Cerebellar nuclear complex (tissue), 1 donor: Measurements from ENCODE around the gene FIZ1.

ENCODE experiments used
- DNase-seq, 2 experiments: peaks; one replicate each; lab custom pipeline; 2025; lab: John Stamatoyannopoulos, UW

FIZ1 gene

DNA sequence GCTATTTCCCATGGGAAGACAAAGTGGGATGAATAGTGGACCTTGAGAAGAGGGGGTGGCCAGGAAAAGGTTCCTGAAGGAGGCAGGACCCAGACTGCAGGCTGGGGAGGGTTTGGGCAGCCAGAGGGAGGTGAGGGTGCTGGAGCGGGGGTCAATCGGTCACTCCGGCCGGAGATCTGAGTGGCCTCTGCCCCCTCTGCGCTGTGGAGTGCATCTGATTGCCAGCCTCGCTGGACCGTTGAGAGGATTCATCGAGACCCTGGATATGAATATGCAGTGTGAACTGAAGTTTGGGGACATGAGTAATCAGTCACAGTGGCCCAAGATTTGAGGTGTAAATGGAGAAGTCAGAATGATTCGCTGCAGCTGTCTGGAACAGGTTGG lies 36.0 kb upstream of the FIZ1 start:
- no peak for DNase-seq

GRCh38 chr19:55633861-55634260 lies 34.5 kb upstream of the FIZ1 start:
- DNase-seq, result no peak

GRCh38 chr19:55632463-55632834 lies 33.1 kb upstream of the FIZ1 start:
- peak in 1 of 2 experiments; percentile 75 for DNase-seq

DNA sequence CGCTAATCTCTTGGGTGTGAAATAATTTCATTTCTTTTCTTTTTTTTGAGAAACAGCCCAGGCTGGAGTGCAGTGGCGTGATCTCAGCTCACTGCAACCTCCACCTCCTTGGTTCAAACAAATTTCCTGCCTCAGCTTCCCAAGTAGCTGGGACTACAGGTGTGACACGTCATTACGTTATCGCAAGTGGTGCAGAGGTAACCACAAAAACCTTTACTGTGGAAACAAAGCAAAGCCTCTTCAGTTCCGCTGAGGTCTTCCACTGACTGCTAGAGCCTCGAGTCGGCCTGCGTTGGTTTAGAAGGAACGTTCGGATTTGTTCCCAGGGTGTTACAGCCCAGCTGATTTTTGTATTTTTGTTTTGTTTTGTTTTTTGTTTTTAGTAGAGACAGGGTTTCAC lies 27.0 kb upstream of the FIZ1 start:
- no peak for DNase-seq

DNA sequence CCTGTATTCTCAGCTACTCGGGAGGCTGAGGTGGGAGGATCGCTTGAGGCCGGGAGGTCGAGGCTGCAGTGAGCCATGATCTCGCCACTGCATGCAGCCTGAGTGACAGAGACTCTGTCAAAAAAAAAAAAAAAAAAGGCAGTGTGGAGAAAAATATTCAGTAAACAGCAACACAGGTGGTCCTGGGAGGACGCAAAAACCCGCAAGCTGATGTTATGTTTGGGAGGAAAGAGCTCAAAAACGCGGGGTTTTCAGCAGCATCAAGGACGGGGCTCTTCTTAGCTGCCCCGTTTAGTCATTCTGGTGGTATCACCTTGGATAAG lies 25.6 kb upstream of the FIZ1 start:
- no peak for DNase-seq

DNA sequence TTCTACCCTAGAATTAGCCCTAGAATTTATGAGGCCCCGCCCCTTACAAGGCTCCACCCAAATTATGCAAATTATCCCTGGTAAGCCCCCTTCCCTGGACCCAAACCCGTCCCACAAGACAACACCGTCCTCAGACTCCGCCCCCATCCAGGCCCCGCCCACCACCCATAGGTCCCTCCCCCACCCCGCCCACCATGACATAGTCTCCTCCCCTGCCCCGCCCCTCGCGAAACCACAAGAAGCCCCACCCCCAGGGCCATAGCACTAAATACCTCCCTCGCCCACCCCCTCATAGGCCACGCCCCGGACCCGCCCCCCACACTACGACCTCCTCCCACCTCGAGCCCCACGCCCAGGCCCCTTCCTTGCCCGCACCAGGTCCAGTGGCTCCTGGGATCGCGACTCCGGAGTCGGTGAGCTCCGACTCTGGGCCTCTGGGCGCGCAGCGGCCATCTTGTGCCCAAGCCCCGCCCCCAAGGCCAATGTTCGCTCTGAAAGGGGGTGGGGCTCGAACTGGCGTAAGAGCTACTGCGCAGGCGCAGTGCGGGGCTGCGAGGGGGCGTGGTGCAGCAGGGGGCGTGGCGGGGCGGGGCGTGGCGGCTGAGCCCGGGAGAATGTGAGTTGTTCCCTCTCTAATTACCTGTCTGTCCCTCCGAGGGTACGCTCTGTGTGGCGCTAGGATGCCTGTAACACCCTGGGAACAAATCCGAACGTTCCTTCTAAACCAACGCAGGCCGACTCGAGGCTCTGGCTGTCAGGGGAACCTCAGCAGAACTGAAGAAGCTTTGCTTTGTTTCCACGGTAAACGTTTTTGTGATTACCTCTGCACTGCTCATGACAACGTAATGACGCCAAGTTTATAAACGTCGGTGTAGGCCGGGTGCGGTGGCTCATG lies 25.0 kb upstream of the FIZ1 start, which contains the start of gene ZNF784:
ZNF784 (minus strand) TSS at position 458 of the 895 bp plus-strand sequence; CDS start at position 453, 5 bp downstream.
- peak in 1 of 2 experiments; percentile 43 for DNase-seq

DNA sequence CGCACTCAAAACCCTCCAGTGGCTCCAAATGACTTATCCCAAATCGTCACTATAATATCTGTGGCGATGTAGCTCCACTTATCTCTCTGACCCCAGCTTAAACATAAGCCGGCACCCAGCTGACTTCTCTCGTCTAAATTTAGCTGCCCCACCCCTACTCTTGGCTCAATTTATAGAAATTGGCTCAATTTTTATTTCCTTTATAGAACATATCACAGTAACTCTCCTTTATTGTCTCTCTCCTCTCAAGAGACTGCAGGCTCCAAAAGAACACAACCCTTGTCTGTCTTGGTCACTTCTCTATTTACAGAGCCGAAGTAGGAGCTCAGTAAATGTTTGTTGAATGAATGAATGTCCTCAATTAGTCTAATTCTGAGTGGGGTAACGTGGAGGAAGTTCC lies 24.2 kb upstream of the FIZ1 start:
- DNase-seq, result no peak

DNA sequence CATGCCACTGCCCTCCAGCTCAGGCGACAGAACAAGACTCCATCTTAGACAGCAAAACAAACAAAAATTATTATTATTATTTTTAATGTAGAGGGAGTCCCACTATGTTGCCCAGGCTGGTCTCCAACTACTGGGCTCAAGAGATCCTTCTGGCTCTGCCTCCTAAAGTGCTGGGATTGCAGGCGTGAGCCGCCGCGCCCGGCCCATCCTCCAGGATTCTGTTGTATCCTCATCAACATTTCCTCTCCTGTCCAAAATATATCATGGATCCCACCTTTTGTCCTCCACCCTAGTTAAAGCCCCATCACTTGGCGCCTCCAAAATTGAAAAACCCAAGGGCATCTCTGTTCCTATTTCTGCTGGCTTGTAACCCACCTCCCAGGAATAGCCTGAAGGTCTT lies 23.8 kb upstream of the FIZ1 start:
- no peak for DNase-seq

GRCh38 chr19:55622242-55622969 lies 23.1 kb upstream of the FIZ1 start:
- DNase-seq, result no peak

DNA sequence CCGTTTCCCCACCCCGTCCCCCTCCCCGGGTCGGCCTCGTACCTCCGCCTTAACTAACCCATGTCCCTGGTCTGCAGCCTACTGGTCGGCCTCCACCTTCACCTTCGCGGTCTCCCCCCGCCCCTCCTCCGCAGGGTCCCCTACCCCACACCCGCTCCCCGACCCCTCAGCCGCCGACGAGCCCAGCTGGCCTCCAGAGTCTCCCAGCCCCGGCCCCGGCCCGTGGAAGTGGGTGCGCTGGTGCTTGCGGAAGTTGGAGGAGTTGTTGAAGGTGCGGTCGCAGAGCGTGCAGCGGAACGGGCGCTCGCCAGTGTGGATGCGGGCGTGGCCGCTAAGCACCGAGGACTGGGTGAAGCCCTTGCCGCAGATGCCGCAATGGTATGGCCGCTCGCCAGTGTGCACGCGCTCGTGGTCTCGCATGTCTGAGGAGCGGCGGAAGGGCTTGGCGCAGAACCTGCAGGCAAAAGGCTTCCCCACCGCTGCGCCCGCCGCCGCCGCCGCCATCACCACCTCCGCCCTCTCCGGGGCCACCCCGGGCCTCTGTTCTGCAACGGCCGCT lies 22.4 kb upstream of the FIZ1 start:
- DNase-seq, result no peak

DNA sequence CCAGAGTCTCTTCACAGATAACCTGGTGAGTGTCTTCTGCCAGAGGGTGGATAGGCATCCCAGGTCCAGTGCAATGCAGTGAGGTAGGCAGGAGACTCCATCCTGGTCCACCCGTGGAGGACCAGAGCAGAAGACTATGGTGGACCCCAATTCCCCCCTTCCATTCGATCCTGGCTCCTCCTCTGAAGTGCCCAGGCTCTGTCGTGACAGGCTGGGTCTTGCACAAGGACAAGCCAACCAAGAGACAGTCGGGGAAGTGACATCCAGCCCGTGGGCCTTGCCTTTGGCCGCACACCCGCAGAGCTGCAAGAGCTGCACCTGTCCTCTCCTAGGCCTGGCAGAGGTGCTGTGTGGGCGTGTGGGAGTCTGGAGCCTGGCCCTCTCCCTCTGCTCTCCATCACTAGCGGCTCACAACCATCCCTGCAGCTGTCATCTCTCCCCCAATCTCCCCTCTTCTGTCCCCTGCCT lies 21.9 kb upstream of the FIZ1 start:
- DNase-seq, result no peak

GRCh38 chr19:55620410-55621204 lies 21.3 kb upstream of the FIZ1 start:
- DNase-seq, result no peak

GRCh38 chr19:55619286-55619685 lies 20.0 kb upstream of the FIZ1 start:
- no peak for DNase-seq

- DNase-seq, result no peak
Measured at GRCh38 chr19:55618426-55618825, 19.1 kb upstream of the FIZ1 start.

DNA sequence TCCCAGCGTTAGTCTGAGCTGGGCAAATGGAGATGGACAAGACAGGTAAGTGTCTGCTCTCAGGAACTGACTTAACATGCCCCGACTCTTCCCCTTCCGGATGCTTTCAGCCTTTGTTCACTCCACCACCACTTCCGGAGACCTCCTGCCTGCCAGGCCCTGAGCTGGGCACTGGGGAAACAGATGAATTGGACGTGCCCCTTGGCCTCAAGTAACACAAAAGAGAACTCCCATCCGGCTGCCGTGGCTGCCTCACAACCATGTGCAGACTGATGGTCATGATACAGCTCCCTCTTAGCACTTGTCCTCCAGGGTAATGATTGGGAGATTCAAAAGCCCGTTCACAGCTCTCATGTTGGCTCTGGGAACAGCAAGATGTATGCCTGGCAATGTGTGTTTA lies 18.1 kb upstream of the FIZ1 start:
- DNase-seq, result no peak

DNA sequence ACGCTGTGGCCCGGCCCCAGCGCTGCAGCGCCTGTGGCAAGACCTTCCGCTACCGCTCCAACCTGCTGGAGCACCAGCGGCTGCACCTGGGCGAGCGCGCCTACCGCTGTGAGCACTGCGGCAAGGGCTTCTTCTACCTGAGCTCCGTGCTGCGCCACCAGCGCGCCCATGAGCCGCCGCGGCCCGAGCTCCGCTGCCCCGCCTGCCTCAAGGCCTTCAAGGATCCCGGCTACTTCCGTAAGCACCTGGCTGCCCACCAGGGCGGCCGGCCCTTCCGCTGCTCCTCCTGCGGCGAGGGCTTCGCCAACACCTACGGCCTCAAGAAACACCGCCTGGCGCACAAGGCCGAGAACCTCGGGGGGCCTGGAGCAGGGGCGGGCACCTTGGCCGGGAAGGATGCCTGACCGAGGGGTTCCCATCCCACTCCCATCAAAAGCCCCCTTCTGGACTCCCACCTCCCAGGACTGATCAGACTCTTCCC lies 17.1 kb upstream of the FIZ1 start:
- no peak for DNase-seq

DNA sequence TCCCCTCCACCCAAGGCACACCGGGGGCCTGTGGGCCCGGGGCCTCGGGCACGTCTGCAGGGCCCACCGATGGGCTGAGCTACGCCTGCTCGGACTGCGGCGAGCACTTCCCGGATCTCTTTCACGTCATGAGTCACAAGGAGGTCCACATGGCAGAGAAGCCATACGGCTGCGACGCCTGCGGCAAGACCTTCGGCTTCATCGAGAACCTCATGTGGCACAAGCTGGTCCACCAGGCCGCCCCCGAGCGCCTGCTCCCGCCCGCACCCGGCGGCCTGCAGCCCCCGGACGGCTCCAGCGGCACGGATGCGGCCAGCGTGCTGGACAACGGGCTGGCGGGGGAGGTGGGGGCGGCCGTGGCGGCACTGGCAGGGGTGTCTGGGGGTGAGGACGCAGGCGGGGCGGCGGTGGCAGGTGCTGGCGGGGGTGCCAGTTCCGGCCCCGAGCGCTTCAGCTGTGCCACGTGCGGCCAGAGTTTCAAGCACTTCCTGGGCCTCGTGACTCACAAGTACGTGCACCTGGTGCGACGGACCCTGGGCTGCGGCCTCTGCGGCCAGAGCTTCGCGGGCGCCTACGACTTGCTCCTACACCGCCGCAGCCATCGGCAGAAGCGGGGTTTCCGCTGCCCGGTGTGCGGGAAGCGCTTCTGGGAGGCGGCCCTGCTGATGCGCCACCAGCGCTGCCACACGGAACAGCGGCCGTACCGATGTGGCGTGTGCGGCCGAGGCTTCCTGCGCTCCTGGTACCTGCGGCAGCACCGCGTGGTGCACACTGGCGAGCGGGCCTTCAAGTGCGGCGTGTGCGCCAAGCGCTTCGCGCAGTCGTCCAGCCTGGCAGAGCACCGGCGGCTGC lies 16.5 kb upstream of the FIZ1 start:
- DNase-seq, result no peak

- no peak for DNase-seq
Measured at GRCh38 chr19:55614711-55615542, 15.6 kb upstream of the FIZ1 start.

GRCh38 chr19:55613930-55614710 lies 14.8 kb upstream of the FIZ1 start:
- no peak for DNase-seq
